Renal pelvis (tissue), 12 donors: ENCODE data around the gene LRFN5. TPM values are rescaled to one million over a fixed set of nuclear protein-coding genes. Genes with fewer than 3 reads are reported as not detected.
"Not testable (repeated sequence)": the region's sequence is repeated elsewhere in the genome, so short reads cannot be mapped to it uniquely, and the experiment has no call there.

Experiments used
- DNase-seq: peaks from one replicate; pipeline ENCODE4 v3.0.0-alpha.2; 2013
- long read RNA-seq, 16 experiments: transcript quantifications; one replicate each; lab custom pipeline, GENCODE V29; 2026
- polyA plus RNA-seq, 3 donors: library from polyadenylated mRNA; unstranded; fragments of 120-200 nt; gene quantifications; one replicate each; pipeline ENCODE4 v1.2.1, GENCODE V29; 2013; ENCODE audit not compliant: insufficient read length in 3 of 3

Gene LRFN5
- 10 to 100 TPM in 2 of 3 donors, 1 to 10 TPM in 1; 9.3 to 11.8 (median 10.3) TPM for polyA plus RNA-seq
- long read RNA-seq, donor 1: 0 reads
- long read RNA-seq, donor 2: 0 reads
- long read RNA-seq, donor 3: 0 reads
- long read RNA-seq, donor 4, partial matches to known transcripts: 0 of 2 reads
- long read RNA-seq, donor 4, other reads (novel, unspliced or antisense): 0 of 2 reads
- long read RNA-seq, donor 5: 0 reads
- long read RNA-seq, donor 6: 0 reads
- long read RNA-seq, donor 7: 0 reads
- long read RNA-seq, donor 8, partial matches to known transcripts: 0 of 2 reads
- long read RNA-seq, donor 8, other reads (novel, unspliced or antisense): 0 of 2 reads
- long read RNA-seq, donor 9, partial matches to known transcripts: 0 of 5 reads
- long read RNA-seq, donor 9, other reads (novel, unspliced or antisense): 5 of 5 reads
- long read RNA-seq, donor 10: 0 reads
- long read RNA-seq, donor 11: 0 reads
- long read RNA-seq, donor 12: 0 reads
- long read RNA-seq, donor 13: 0 reads
- long read RNA-seq, donor 14: 0 reads
- long read RNA-seq, donor 15: 0 reads
- long read RNA-seq, donor 16, partial matches to known transcripts: 0 of 2 reads
- long read RNA-seq, donor 16, other reads (novel, unspliced or antisense): 0 of 2 reads

DNA sequence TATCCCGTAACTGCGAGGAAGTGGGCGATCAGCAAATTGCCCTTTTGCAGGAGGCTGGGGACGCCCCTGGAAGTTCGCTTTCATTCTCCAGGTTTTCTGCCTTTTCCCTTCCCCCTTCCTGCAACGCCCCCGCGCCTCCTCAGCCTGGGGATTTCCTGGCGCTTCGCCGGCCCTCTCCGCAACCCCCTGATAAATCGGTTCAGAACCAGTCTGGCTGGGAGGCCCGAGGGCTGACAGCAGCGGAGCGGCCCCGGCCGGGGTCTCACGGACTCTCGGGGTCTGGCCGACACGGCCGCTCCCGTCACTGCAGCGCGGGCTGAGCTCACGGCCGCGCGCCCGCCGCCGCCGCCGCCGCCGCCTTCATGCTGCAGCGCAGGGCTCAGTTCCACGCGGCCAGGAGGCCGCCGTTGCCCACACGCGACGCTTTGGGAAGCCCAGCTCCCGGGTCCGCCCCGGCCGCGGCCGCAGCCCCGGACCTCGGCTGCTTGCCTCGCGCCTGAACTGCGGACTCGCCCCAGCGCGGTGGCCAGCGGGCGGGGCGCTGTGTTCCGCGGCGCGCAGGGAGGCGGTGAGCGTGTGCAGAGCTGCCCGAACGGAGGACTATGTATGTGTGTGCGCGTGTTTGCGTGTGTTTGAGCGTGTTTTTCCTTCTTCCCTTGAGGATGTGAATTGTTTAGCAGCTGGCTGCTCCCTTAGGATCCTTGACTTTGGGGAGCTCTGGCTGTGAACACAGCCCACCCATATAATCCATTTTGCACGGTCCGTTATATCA, at the start of gene LRFN5:
Gene LRFN5, plus strand, starts transcription at position 345 of the 772 bp plus-strand sequence.
- DNase-seq: peak; percentile 72

DNA sequence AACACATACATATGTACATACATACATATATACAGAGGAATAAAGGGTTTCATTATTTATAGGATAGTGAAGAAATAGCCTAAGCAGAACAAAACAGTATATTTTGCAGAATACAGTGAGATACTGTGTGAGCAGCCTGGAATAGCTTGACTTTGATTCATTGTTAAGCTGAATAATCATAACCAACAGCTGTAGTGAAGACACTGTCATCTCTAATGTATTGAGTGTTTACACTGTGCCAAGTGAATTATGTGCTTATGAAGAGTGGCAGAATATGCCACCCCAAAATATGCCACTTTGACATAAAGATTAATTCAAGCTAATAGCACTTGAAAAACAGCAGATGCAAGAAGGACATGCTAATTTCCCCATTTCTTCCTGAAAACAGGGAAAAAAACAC, 48.2 kb upstream of the LRFN5 start:
- no peak for DNase-seq

DNA sequence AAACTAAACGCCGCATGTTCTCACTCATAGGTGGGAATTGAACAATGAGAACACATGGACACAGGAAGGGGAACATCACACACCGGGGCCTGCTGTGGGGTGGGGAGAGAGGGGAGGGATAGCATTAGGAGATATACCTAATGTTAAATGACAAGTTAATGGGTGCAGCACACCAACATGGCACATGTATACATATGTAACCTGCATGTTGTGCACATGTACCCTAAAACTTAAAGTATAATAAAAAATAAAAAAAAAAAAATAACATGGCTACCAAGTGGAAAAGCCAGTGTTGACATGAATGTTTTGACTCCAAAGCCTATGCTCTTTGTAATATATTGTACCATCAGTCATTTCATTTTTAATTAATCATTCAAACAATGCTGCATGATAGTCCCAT, 39.8 kb upstream of the LRFN5 start:
- DNase-seq: not testable (repeated sequence)

DNA sequence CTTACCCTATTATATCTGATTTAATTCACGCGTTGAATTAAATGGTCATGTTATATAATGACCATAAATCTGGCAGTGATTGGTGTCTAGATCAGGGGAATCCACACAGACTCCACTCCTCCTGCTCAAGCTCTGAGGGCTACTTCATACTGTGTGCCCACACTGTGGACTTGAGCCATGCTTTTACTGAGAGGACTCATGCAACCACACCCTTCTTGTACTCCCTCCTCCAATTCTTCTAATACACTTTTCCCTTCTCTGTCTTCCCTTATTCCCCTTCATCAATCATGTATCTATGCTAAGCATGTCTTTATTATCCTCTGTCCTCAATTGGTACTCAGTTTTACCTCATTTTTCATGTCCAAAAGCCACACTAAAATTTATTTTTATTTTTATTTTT, 37.7 kb upstream of the LRFN5 start:
- DNase-seq: no peak

DNA sequence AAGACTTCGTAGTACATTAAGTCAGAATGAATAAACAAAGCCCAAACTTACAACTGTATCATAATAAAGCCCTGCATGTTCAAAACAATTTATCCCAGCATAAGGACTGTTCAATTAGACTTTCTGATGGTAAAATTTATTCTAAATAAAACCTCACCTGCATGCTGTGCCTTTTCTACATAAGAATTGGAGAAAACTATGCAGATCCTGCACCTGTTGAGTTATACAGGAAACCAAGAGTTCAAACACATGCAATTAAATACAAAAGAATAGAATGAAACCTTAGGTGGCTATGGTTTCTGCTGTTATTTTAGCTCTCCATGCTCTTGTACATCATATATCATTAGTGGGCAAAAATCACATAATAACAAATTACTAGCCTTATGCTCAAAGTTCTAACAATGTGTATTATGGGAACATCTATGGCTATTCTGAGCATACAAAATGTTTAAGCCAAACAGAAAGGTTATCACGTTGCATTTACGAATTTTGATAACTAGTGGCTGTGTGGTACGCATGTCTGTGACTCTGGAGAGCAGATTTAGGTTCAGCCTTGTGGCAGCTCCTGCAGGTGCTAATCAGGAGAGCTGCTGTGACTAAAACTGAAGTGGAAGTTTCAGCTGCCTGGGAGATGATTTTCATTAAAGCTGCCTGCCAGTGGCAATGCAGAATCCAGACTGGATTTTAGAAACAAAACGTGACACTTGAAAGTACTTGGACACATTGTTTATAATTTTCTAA, 36.1 kb upstream of the LRFN5 start:
- no peak for DNase-seq

- DNase-seq: no peak
Observed at GRCh38 chr14:41586237-41586636, 20.4 kb upstream of the LRFN5 start.

DNA sequence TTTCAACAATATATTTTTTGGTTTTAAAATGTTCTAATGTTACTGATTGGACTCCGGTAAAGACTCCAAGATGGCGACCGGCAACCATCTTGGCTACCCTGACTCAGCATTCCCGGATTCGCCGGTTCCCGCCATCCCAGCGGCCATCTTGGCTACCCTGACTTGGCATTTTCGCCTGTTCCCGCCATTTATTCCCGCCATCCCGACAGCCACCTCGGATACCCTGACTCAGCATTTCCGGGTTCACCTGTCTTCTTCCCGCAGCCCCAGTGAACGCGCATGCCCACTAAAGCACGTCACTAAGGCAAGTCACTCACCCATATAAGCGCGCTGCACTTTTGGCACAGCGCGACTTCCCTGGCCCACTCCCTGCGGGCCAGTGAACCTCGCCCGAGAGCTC, 9.0 kb upstream of the LRFN5 start:
- no peak for DNase-seq

DNA sequence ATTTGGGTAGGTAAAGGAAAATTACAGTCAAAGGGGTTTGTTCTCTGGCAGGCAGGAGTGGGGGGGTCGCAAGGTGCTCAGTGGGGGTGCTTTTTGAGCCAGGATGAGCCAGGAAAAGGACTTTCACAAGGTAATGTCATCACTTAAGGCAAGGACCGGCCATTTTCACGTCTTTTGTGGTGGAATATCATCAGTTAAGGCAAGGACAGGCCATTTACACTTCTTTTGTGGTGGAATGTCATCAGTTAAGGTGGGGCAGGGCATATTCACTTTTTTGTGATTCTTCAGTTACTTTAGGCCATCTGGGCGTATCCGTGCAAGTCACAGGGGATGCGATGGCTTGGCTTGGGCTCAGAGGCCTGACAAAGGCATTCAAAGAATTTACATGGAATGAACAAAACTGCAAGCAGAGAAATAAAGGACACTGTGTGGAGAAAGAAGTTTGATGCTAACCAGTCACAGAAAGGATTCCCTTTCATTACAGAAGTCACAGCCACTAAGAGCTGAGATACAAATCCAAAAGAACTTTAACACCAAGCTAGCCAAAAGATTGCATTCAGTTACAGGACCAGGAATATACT, 6.8 kb upstream of the LRFN5 start:
- not testable (repeated sequence) for DNase-seq

DNA sequence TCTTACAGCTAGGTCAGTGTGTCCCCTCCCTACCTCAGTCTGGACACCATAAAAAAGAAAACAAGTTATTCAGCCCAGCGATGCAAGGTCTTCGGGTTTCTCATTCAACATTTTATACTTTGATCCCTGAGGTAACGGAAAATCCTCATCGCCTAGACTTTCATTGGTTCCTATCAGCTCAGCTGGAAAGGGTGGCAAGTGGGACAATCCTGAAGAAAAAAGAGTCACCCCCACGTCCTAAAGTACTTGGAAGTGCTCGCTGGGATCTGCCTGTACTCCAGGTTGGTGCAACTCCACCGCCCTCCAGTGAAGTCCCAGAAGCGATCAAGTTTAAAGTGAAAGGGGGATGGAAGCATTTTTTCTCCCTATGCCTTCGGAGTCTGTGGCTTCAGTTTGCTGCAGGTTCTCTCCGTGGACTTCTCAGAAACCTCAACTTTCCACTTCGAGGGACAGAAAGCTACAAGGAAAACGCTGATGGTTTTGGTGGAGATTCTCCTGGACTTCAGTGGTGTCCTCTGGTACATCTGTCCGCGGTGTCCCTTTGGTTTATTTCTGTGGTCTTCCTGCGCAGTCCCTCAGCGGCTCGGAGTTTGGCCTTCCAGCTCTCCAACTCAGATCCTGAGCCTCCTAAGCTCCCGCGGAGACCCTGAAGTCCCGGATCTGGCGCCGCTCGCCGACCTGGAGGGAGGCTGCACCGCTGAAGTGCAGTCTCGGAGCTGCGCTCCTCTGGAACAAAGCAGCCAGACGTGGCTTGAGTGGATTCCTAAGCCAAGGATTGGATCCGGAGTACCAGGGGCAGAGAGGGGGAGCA, 1.8 kb upstream of the LRFN5 start:
- DNase-seq: peak; percentile 89

- peak; percentile 73 for DNase-seq
Observed at GRCh38 chr14:41605550-41606281, 960 bp upstream of the LRFN5 start.

DNA sequence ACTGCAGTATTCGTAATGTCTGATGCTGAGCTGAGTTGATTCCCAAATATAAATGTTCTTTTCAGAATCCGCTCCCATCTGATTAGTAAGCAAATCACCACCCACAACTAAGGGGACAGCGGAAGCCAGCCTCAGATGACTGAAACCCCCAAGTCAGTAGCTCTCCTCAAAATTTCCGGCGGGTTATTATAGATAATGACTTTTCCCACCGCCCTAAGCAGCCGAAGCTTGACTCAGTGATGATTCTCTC, 469 bp upstream of the LRFN5 start:
- DNase-seq: peak; percentile 42

GRCh38 chr14:41607304-41607775, 664 bp downstream of the LRFN5 start:
- no peak for DNase-seq

DNA sequence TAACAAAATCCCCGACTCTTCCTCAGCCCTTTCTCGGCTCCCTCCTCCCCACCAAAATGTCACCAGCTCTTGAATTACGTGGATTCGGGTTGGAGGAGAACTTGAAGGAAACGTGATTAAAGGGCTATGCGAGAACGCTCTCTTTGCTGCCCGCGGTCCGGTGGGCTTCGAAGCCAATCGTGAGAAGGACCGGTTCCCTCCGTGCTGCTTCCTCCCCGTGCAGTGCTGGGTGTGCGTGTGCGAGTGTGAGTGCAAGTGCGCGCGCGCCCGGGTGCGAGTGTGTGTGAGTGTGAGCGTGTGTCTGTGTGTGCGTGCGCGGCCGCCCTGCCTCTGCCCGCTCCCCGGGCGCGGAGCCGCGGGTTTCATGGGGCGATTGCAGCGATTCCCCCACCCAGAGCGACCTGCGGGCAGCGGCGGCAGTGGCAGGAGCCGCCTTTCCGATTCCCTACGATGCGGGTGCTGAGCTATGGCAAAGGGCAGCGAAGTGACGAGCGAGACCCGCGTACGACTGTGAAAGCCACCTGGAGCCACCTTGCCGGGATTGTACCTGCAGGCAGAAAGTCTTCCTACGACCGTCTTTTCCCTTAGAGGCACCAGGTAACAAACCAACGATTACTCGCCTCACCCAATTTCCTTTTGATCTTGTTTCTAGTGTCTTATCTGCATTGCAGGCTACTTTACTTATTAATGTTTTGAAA, 1.4 kb downstream of the LRFN5 start:
- no peak for DNase-seq

GRCh38 chr14:41608681-41609390, 2.2 kb downstream of the LRFN5 start:
- no peak for DNase-seq

DNA sequence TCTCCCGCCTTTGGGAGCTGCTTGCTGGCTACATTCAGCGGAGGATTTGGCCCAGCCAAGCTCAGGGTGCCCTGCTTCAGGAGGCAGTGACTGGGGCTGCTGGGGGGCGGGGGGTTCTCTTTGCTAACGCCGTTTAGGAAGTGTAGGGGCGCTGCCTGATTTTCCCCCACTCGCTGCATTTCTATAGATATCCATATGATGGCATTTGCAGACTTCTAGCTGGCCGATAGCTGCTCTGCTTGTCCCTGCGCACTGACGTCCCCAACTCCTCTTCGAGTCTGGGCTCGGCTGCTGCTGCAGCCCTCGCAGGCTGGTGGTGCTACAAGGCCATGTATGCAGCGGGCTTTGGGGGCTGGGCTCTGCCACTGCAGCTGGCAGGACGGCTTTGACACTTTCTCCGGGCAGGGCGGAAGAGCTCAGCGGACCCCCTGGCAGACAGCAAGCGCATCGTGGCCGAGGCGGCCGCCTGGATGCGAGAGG, 3.1 kb downstream of the LRFN5 start:
- DNase-seq: peak; percentile 83

GRCh38 chr14:41615011-41615595, 8.4 kb downstream of the LRFN5 start:
- DNase-seq: no peak

GRCh38 chr14:41623736-41624135, 17.1 kb downstream of the LRFN5 start:
- no peak for DNase-seq

GRCh38 chr14:41629876-41630275, 23.2 kb downstream of the LRFN5 start:
- no peak for DNase-seq
